GM19397 (cell line): ENCODE measurements around the gene SRC.
"Not testable (repeated sequence)": the region's sequence is repeated elsewhere in the genome, so short reads cannot be mapped to it uniquely, and the experiment has no call there.

Experiments
- ATAC-seq: cut with Tn5 transposase; IDR thresholded peaks from one replicate; pipeline ENCODE4 v1.9.1; 2021; ENCODE audit warnings: mild to moderate bottlenecking, moderate library complexity; ENCODE audit not compliant: unreplicated experiment

SRC gene

GRCh38 chr20:37335642-37336368 is 10.1 kb upstream of the SRC start:
- no peak for ATAC-seq

- ATAC-seq = peak; percentile 65
Observed at GRCh38 chr20:37336369-37337207, 9.4 kb upstream of the SRC start.

- no peak for ATAC-seq
Observed at GRCh38 chr20:37337208-37337991, 8.5 kb upstream of the SRC start.

DNA sequence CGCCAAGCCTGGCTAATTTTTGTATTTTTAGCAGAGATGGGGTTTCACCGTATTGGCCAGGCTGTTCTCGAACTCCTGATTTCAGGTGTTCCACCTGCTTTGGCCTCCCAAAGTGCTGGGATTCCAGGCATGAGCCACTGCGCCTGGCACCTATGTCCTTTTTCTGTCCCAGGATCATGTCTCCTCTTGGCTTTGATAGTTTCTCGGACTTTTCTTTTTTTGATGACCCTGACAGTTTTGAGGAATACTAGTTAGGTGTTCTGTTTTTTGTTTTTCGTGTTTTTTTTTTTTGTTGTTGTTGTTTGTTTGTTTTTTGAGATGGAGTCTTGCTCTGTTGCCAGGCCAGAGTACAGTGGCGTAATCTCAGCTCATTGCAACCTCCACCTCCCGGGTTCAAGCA is 7.6 kb upstream of the SRC start:
- ATAC-seq = not testable (repeated sequence)

DNA sequence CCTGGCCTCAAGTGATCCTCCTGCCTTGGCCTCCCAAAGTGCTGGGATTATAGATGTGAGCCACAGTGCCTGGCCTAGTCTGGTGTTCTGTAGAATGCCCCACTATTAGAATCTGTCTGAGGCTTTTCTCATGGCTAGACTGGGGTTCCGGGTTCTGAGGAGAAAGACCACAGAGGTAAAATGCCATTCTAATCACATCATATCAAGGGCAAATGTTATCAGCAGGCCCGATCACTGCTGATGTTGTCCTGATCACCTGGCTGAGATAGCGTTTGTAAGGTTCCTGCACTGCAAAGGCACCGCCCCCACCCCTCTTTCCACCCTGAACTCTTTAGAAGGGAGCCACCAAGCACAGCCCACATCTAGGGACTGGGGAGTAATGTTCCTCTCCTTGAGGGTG is 6.7 kb upstream of the SRC start:
- ATAC-seq = no peak

- ATAC-seq = not testable (repeated sequence)
Observed at GRCh38 chr20:37339764-37340109, 6.2 kb upstream of the SRC start.

GRCh38 chr20:37340998-37341397 is 4.9 kb upstream of the SRC start:
- no peak for ATAC-seq

- ATAC-seq = no peak
Observed at GRCh38 chr20:37341632-37342031, 4.3 kb upstream of the SRC start.

- no peak for ATAC-seq
Observed at GRCh38 chr20:37342231-37343177, 3.4 kb upstream of the SRC start.

DNA sequence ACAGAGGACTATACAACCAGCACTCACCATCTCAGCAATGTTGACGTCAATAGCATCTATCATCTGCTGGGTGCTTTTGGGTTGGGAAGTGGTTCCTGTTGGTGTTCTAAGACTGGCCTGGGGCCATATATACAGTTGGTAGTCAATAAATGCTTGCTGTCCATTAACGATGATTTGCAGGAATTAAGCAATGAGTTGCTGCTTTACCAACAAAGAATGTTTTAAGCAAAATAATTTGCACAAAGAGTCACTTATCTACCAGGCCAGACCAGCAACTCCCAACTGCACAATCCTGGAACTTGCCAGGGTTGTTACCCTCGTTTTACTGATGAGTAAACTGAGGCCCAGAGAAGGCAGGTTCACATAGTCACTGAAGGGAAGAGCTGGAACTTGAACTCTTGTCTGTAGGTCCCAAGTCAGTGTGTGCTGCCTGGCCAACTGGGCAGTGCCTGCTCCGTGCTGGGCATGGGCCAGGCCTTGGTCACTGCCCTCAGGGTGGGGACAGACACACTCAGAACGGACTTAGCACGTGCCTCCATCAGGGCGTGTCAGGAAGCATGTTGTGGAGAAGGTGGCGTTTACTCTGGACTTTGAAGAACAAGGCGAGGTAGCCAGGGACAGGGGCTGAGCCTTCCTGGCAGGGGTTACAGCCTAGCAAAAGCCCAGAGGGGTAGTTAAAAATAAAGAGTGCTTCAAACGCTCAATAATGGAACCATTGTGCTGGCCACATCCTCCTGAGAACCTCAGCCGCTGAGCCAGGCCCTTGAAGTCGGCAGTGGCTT is 2.5 kb upstream of the SRC start:
- no peak for ATAC-seq

DNA sequence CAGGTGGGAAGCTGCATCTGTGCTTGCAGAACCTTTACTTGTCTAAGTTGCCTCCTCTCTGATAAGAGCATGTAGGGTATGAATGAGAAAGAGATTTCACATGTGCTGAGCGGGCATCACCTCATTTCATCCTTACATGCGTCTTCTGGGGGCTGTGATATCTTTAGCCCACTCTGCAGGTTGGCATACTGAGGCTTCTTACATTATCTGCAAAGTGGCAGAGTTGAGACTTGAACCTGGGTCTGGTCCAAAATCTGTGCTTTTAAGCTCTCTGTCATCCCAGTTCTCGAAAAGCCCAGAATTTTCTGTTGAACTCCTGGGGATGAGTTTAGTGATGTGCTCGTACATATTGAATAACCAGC is 2.0 kb upstream of the SRC start:
- ATAC-seq = no peak

GRCh38 chr20:37344506-37345338 is 1.2 kb upstream of the SRC start:
- ATAC-seq = no peak

- ATAC-seq = no peak
Observed at GRCh38 chr20:37346236-37346534, 245 bp downstream of the SRC start.

- ATAC-seq = no peak
Observed at GRCh38 chr20:37346535-37347346, 801 bp downstream of the SRC start.

DNA sequence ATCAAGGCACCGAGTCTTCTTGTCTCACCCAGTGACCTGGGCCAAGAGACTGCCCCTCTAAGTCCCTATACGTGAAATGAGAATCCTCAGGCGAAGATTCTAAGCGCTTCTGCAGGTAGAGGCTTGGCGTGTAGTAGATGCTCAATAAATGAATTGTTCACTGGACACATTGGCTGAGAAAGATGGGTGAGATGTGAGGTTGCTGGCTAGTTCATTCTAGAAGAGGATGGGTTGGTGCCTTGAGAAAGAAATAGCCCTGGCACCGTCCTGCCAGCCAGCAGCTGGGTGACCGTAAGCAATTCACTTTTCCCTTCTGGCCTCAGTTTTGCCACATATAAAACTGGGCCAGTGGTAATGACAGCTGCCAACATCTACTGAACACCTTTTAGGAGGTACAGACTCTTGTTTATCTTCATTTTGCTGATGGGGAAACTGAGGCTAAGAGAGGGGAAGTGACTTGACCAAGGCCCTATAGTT is 1.4 kb downstream of the SRC start:
- no peak for ATAC-seq

GRCh38 chr20:37347891-37348791 is 2.2 kb downstream of the SRC start:
- no peak for ATAC-seq
